Subcutaneous abdominal adipose tissue (tissue), 5 donors: ENCODE measurements around the gene GRM7.

Experiments
- H3K27ac ChIP-seq: one replicate; pipeline ENCODE4 v1.7.0; 2013; ENCODE audit warnings: low read depth, mild to moderate bottlenecking, inconsistent platforms, low read length, moderate library complexity
- H3K27me3 ChIP-seq, 5 donors: one replicate each; pipeline ENCODE4 v1.7.0; 2013; ENCODE audit warnings: low read length in 5 of 5, inconsistent platforms in 1 of 5; ENCODE audit not compliant: control insufficient read depth in 5 of 5, insufficient read depth in 4 of 5
- H3K36me3 ChIP-seq, 5 donors: one replicate each; pipeline ENCODE4 v1.7.0; 2013; ENCODE audit warnings: low read length in 5 of 5; ENCODE audit not compliant: control insufficient read depth in 5 of 5, insufficient read depth in 5 of 5
- H3K4me1 ChIP-seq, 5 donors: one replicate each; pipeline ENCODE4 v1.7.0; 2013; ENCODE audit warnings: low read length in 5 of 5, mild to moderate bottlenecking in 3 of 5, moderate library complexity in 1 of 5; ENCODE audit not compliant: control insufficient read depth in 5 of 5, insufficient read depth in 5 of 5
- H3K4me3 ChIP-seq, 5 donors: one replicate each; pipeline ENCODE4 v1.7.0; 2013; ENCODE audit warnings: low read length in 5 of 5, low read depth in 1 of 5
- H3K9ac ChIP-seq, 5 donors: one replicate each; pipeline ENCODE4 v1.7.0; 2013; ENCODE audit warnings: low read length in 5 of 5, mild to moderate bottlenecking in 4 of 5, moderate library complexity in 3 of 5
- H3K9me3 ChIP-seq, 5 donors: one replicate each; pipeline ENCODE4 v1.7.0; 2013; ENCODE audit warnings: low read length in 5 of 5; ENCODE audit not compliant: control insufficient read depth in 5 of 5
- donor health status: healthy.
- donor health status: healthy.
- donor health status: healthy.
- donor health status: healthy.
- donor health status: healthy.

The GRM7 gene

DNA sequence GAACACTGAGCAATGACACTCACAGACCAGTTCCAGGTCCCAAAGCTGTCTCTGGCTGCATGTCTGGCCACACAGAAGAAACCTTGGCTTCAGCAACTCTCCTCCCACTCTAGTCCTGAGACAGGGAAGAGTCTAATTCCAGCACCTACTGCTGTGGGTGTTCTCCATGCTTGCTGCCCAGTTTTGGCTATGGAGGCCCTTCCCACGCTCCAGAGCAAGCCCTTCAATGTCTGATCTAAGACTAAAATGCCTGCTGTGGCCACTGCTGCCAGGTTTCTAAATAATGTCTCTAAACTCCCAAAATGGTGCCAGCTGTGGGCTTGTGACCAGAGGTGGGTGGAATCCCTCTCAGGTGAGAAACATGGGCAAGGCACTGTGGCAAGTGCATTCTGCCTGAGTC, 531.3 kb downstream of the GRM7 start:
- Histone ChIP-seq H3K36me3 (no peaks in the 10 kb centered on the region), H3K9me3 (no peaks in the 10 kb centered on the region), H3K4me1 (no peaks in the 10 kb centered on the region), H3K9ac (no peak overlapping the region), H3K27me3 (no peaks in the 10 kb centered on the region), H3K27ac (no peak overlapping the region), H3K4me3 (no peak overlapping the region)

DNA sequence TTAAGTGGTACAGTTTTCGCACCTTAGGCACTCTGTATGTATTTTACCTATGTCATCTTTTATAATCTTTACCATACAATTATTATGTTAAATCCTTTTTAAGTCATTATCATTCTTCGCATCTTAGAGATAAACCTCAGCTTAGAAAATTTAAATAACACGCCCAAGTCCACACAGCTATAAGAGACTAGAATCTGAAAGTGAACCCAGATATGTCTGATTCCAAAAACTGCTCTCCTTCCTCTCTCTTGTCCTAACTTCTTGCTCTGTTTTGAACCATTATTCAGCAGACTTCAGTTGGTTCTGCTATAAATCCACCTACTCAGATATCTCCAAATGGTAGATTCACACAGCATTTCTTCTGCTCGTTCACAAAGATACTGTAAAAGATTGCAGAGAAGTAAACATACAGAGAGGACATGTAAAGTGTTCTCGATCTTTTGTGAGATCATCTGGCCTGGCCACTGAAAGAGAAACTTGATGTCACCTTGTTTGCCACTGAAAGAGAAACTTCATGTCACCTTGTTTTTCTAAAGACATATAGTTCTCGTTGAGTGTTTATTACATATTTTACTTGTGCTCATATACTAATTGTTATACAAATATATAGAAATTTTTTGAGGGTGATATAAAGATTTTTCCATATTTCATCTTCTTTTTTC, 533.2 kb downstream of the GRM7 start:
- Histone ChIP-seq H3K4me3 (no peak overlapping the region), H3K27me3 (no peaks in the 10 kb centered on the region)

DNA sequence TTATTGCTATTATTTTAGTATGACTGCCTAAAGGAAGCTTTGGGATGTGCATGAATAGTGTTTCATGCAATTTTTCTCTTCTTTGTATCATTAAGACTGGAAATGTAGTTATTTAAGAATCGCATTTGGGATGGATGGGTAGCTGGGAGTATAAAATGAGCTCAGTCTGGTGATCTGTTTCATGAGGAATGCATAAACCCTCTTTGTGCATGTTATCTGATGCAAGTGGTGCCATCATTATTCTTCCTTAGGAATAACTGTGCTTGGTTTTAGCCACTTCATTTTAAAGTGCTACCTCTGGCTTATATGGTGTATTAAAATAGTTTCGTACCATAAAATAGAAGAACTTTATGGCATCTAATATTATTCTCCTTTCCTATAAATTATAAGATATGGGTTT, 535.6 kb downstream of the GRM7 start:
- no peaks in the 10 kb centered on the region for H3K36me3 ChIP-seq
- no peak overlapping the region for H3K27ac ChIP-seq
- H3K27me3 ChIP-seq: no peaks in the 10 kb centered on the region
- no peak overlapping the region for H3K4me3 ChIP-seq
- H3K9me3 ChIP-seq: no peaks in the 10 kb centered on the region
- H3K4me1 ChIP-seq: no peaks in the 10 kb centered on the region
- no peak overlapping the region for H3K9ac ChIP-seq

More for the DNA sequence above, 533.2 kb downstream of the GRM7 start:
- Histone ChIP-seq H3K9me3 (no peaks in the 10 kb centered on the region), H3K9ac (no peak overlapping the region), H3K36me3 (no peaks in the 10 kb centered on the region), H3K27ac (no peak overlapping the region), H3K4me1 (no peaks in the 10 kb centered on the region)

DNA sequence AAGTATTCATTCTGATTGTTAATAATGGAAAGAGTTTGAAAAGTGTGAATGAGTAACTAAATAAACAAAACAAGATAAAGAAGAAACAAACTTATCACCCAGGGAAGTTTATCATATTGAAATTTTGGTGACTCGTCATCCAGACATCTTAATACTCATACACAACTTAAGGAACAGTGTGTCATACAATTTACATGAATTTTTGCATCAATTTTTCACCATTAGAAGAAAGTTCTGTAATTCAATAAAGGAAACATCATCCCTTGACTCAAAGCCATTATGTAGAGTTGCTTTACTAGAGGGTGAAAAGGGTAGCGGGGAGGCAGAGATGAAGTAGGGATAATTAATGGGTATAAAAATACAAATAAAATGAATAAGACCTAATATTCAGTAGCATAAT, 536.2 kb downstream of the GRM7 start:
- Histone ChIP-seq H3K4me1 (no peaks in the 10 kb centered on the region), H3K4me3 (no peak overlapping the region), H3K9me3 (no peaks in the 10 kb centered on the region), H3K36me3 (no peaks in the 10 kb centered on the region), H3K27me3 (no peaks in the 10 kb centered on the region), H3K27ac (no peak overlapping the region), H3K9ac (no peak overlapping the region)

DNA sequence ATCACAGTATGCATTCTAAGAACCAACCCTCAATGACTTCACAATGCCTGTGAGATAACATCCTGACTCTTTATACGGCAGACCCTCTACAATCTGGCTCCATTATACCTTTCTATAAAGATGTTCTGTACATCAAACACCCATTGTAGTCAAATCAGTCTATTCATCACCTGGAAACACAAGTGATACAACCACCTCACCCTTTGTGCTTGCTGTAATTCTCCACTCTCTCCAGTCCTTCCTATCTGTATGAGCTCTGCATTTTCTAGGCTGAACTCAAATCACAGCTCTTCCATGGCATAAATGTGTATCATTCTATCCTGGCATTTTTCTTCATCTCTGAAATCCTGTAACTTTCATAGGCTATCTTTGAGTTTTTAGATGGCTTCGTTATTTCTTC, 539.4 kb downstream of the GRM7 start:
- no peaks in the 10 kb centered on the region for H3K9me3 ChIP-seq
- no peaks in the 10 kb centered on the region for H3K36me3 ChIP-seq
- H3K9ac ChIP-seq: no peak overlapping the region
- no peak overlapping the region for H3K27ac ChIP-seq
- H3K27me3 ChIP-seq: no peaks in the 10 kb centered on the region
- no peaks in the 10 kb centered on the region for H3K4me1 ChIP-seq
- H3K4me3 ChIP-seq: no peak overlapping the region

DNA sequence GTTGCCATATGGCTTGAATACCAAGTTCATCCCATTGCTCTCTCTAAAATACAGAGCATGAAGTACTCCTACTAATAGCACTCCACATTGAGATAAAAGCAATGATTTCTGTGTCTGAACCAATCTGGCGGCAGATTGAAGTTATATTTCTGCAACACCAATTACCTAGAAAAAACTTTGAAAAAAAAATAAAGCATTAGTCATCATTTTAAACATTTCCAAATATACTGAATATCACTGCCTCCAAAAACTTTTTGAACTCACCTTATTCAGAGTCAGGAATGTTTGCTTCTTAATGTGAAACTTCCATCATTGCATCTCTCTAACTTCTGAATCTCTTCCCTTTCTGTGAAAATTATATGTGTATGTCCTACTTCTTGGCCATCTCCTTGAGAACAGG, 540.5 kb downstream of the GRM7 start:
- H3K9ac ChIP-seq: no peak overlapping the region
- no peaks in the 10 kb centered on the region for H3K27me3 ChIP-seq
- H3K4me3 ChIP-seq: no peak overlapping the region
- H3K27ac ChIP-seq: no peak overlapping the region
- H3K9me3 ChIP-seq: no peaks in the 10 kb centered on the region
- H3K36me3 ChIP-seq: no peaks in the 10 kb centered on the region
- H3K4me1 ChIP-seq: no peaks in the 10 kb centered on the region

DNA sequence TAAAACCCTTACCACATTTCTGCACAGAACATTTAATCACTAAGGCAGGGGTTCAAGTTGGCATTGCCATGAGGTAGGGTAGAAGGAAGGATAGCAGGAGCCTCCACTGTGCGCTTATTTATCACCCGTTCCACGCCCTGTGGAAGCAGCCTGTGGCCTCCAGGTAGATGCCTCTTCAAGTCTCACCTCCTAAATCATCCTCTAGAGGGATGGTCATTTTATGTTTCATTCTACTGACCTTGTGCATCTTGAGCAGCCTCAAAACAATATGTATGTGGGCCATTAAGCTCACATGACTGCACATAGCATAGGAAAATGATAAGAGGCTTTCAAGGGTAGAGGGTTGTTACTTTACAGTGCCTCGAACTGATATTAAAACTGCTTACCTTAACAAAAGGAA, 546.2 kb downstream of the GRM7 start:
- Histone ChIP-seq H3K4me1 (no peaks in the 10 kb centered on the region), H3K9me3 (no peaks in the 10 kb centered on the region), H3K27ac (no peak overlapping the region)

DNA sequence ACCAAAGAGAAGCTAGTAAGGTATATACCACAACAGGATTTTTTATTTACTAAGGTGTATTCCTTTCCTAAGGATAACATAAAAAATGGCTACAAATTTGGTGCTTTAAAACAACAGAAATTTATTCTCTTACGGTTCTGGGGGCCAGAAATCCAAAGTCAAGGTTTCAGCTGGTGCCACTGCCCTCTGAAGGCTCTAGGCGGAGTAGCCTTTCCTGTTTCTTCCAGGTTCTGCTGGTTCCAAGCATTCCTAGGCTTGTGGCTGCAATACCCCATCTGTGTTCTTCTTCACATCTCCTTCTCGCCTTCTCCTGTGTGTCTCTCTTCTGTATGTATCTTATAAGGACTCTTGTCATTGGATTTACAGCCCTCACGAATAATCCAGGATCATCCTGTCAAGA, 549.9 kb downstream of the GRM7 start:
- no peak overlapping the region for H3K27ac ChIP-seq
- no peak overlapping the region for H3K9ac ChIP-seq
- H3K4me1 ChIP-seq: no peaks in the 10 kb centered on the region
- H3K27me3 ChIP-seq: no peaks in the 10 kb centered on the region
- no peak overlapping the region for H3K4me3 ChIP-seq
- H3K36me3 ChIP-seq: no peaks in the 10 kb centered on the region
- no peaks in the 10 kb centered on the region for H3K9me3 ChIP-seq

More for the DNA sequence above, 546.2 kb downstream of the GRM7 start:
- Histone ChIP-seq H3K4me3 (no peak overlapping the region), H3K36me3 (no peaks in the 10 kb centered on the region), H3K9ac (no peak overlapping the region), H3K27me3 (no peaks in the 10 kb centered on the region)

DNA sequence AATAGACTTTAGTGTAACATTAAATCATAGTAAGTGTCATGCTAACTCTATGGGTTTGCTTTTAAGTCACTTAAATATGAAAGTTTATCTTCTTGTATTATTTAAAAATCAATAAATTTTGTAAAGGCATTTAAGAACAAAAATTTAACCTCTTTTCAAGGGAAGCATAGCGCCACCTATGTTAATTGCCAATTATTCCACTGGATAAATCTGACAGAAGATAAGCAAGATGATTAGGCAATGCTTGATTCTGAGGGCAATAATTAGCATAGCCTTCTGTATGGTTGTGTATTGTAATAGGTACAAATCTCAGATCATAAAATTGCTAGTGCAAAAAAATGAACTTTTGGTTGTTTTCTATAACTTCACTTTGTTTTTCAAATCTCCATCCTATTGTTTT, 560.1 kb downstream of the GRM7 start:
- H3K27me3 ChIP-seq: no peaks in the 10 kb centered on the region
- no peaks in the 10 kb centered on the region for H3K4me1 ChIP-seq
- H3K9ac ChIP-seq: no peak overlapping the region
- H3K27ac ChIP-seq: no peak overlapping the region
- no peak overlapping the region for H3K4me3 ChIP-seq
- H3K9me3 ChIP-seq: no peaks in the 10 kb centered on the region
- H3K36me3 ChIP-seq: no peaks in the 10 kb centered on the region

DNA sequence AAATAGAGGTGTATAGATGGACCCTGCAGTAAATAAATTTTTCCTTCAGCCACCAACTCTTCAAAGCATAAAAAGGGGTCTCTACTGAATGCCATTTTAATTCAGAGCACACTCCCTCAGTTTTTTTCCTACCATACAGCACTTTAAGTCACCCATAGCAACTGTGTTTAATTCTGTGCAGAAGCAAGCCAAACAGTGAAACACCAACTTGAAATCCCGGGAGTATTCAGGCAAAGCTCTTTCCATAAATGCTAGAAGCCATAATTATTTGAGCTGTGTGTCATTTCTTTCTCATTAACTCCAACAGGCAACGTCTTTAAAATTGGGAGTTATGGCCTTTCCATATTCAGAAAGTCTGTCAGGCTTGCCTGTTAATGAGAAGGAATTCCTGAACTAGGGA, 562.1 kb downstream of the GRM7 start:
- Histone ChIP-seq H3K36me3 (no peaks in the 10 kb centered on the region), H3K9ac (no peak overlapping the region), H3K27me3 (no peaks in the 10 kb centered on the region), H3K4me3 (no peak overlapping the region), H3K9me3 (no peaks in the 10 kb centered on the region), H3K27ac (no peak overlapping the region), H3K4me1 (no peaks in the 10 kb centered on the region)

DNA sequence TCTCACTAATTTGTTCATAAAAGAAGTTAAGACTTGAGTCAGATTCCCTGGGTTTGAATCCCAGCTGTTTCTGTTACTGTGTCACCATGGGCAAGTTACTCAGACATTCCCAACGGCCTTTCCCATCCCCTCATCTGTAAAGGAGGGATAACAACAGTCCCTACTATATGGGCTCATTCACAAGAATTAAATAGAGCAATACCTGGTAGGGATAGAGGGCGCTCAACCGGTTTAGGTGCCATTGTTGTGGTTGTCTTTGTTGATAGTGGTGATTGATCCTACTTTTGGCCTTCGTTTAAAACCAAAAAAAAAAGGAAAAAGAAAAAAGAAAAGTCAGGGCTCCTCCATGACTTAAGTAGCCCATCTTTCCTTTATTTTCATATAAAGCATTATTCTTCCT, 563.1 kb downstream of the GRM7 start:
- no peak overlapping the region for H3K9ac ChIP-seq
- no peak overlapping the region for H3K4me3 ChIP-seq
- H3K36me3 ChIP-seq: no peaks in the 10 kb centered on the region
- H3K4me1 ChIP-seq: no peaks in the 10 kb centered on the region
- H3K27me3 ChIP-seq: no peaks in the 10 kb centered on the region
- H3K27ac ChIP-seq: no peak overlapping the region
- H3K9me3 ChIP-seq: no peaks in the 10 kb centered on the region
